HFFc6 (cell line): ENCODE results near the gene C2orf69. TPM values are rescaled to one million over a fixed set of nuclear protein-coding genes. Genes with fewer than 3 reads are reported as not detected.
A peak's percentile ranks its signal among the peaks of the same experiment; 100 is the strongest.

Source experiments
- DNase-seq: peaks from one replicate; pipeline ENCODE4 v3.0.0-alpha.2; 2018
- H3K27ac Mint-ChIP-seq: 2 replicates; pipeline ENCODE4 v1.8.0; 2020; ENCODE audit warnings: mild to moderate bottlenecking, mixed read lengths
- H3K27me3 Mint-ChIP-seq: 2 replicates; pipeline ENCODE4 v1.8.0; 2021; ENCODE audit warnings: mild to moderate bottlenecking, moderate library complexity, mixed read lengths; ENCODE audit not compliant: insufficient read depth
- H3K36me3 Mint-ChIP-seq: 2 replicates; pipeline ENCODE4 v1.8.0; 2021; ENCODE audit warnings: low read depth, mixed read lengths
- H3K4me1 Mint-ChIP-seq: 2 replicates; pipeline ENCODE4 v1.8.0; 2020; ENCODE audit warnings: low read depth, mixed read lengths
- H3K4me3 Mint-ChIP-seq: 2 replicates; pipeline ENCODE4 v1.8.0; 2020; ENCODE audit warnings: mild to moderate bottlenecking, moderate library complexity, mixed read lengths
- H3K9me3 Mint-ChIP-seq: 2 replicates; pipeline ENCODE4 v1.8.0; 2020; ENCODE audit warnings: mild to moderate bottlenecking, mixed read lengths
- total RNA-seq, 6 experiments: library from RNA; stranded (reverse); fragmentation: NEBNext Ultra II Directional; extraction: Animal tissue kit (Norgen Biotek cat#: 25700); gene quantifications; 2 replicates in 1 of 6; 3 replicates in 5 of 6; pipeline ENCODE4 v1.2.3, GENCODE V29; 2021
- TF ChIP-seq, protein P1 (sequence below): fragments of 200-600 bp; sonication (generic); IDR thresholded peaks from 2 replicates; pipeline ENCODE4 v1.5.0; 2021; ENCODE audit warnings: antibody characterized with exemption, mild to moderate bottlenecking

The C2orf69 gene
- total RNA-seq, 6 experiments from 2014 or later, result 11.8 to 15.2 (median 14.4) TPM

DNA sequence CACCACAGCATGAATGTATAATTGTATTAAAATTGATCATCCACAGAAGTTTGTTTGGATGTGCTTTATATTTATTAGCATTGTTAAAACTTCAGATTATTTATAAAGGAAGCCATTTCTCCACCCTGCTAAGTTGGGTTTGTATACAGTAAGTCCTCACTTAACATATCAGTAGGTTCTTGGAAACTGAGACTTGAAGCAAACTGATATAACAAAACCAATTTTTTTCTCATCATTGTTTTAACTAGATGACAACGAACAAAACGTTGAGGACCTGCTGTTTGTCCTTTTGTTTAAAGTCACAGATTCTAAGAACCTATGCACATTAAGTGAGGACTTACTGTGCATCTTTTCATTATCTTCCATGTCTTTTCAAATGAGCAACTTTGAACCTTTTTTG lies 17.1 kb downstream of the C2orf69 start:
- DNase-seq, result no peak
- TF ChIP-seq, protein P1, sequence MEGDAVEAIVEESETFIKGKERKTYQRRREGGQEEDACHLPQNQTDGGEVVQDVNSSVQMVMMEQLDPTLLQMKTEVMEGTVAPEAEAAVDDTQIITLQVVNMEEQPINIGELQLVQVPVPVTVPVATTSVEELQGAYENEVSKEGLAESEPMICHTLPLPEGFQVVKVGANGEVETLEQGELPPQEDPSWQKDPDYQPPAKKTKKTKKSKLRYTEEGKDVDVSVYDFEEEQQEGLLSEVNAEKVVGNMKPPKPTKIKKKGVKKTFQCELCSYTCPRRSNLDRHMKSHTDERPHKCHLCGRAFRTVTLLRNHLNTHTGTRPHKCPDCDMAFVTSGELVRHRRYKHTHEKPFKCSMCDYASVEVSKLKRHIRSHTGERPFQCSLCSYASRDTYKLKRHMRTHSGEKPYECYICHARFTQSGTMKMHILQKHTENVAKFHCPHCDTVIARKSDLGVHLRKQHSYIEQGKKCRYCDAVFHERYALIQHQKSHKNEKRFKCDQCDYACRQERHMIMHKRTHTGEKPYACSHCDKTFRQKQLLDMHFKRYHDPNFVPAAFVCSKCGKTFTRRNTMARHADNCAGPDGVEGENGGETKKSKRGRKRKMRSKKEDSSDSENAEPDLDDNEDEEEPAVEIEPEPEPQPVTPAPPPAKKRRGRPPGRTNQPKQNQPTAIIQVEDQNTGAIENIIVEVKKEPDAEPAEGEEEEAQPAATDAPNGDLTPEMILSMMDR, result no peak
- Mint-ChIP-seq H3K36me3 (peaks cover 32% of the 10 kb centered on the region), H3K27me3 (no peaks in the 10 kb centered on the region; the same call in 1 of the 2 replicates), H3K9me3 (no peaks in the 10 kb centered on the region), H3K27ac (peak overlapping the region; percentile 40; the same call in 1 of the 2 replicates), H3K4me3 (no peak overlapping the region), H3K4me1 (peaks cover 31% of the 10 kb centered on the region)

DNA sequence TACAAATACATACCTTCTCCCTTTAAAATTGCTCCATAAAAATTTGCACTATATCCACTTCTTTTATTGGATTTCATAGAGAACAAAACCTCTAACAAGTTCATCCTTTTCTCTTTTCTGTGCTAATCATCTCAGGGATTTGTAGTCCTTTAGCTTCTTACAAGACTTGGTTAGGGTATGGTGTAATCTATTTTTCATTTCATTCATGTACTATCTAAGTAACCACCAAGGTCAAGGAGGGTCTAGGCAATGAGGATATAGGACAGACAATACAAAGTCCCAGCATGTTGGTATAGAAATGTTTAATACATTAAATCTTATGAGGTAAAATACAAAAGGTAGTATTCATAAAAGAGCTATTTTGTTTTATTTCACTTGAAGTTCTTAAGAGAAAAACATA lies 17.5 kb downstream of the C2orf69 start:
- Mint-ChIP-seq H3K4me1 (peaks cover 32% of the 10 kb centered on the region), H3K27me3 (no peaks in the 10 kb centered on the region; the same call in 1 of the 2 replicates), H3K36me3 (peaks cover 32% of the 10 kb centered on the region), H3K27ac (no peak overlapping the region), H3K9me3 (no peaks in the 10 kb centered on the region), H3K4me3 (no peak overlapping the region)
- no peak for DNase-seq
- TF ChIP-seq, protein P1, result no peak

DNA sequence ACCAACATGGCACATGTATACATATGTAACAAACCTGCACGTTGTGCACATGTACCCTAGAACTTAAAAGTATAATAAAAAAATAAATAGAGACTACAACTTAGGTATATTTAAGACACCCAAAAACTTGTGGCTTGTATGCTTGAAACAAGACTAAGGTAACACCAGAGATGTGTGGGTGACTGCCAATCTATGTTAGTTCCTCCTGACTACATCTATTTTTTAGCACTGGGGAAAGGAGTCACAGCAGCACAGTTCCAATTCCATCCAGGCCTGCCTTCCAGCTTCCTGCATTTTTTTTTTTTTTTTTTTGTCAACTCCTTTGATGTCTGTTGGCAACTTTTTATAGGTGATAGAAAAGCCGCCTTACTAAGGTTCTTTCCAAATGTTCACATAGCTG lies 18.2 kb downstream of the C2orf69 start:
- Mint-ChIP-seq H3K9me3 (no peaks in the 10 kb centered on the region), H3K27me3 (no peaks in the 10 kb centered on the region; the same call in 1 of the 2 replicates), H3K4me3 (no peak overlapping the region), H3K36me3 (peaks cover 28% of the 10 kb centered on the region), H3K27ac (no peak overlapping the region; the same call in 1 of the 2 replicates), H3K4me1 (peaks cover 32% of the 10 kb centered on the region)
- TF ChIP-seq, protein P1, result no peak
- DNase-seq, result no peak

DNA sequence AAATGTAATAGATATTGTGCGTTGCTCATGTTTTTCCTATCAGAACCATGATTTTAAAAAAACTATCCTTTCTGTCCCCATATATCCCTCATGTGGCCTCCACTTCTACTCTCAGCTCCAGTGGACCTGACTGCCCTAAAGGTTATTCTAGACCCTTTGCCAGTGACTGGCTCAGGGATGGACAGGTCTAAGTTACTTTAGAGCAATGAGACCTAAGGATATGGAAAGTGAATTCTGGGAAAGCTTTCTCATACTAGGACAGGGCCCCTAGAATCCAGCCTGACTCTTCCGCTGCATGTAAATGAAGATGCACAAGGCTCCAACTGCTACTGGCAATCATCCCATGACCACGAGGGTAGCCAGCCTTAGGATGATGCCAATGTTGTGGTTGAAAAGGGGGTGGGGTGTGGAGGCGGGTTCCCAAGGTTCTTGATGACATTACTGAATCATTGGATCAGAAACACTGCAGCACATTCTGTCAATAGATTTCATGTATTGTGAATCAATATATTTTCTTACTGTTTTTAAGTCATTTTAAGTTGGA lies 21.3 kb downstream of the C2orf69 start:
- TF ChIP-seq, protein P1, result no peak
- H3K36me3 Mint-ChIP-seq, result peaks cover 18% of the 10 kb centered on the region
- peaks cover 14% of the 10 kb centered on the region for H3K4me1 Mint-ChIP-seq
- no peak overlapping the region for H3K4me3 Mint-ChIP-seq
- H3K27me3 Mint-ChIP-seq, result no peaks in the 10 kb centered on the region; the same call in 1 of the 2 replicates
- no peaks in the 10 kb centered on the region for H3K9me3 Mint-ChIP-seq
- H3K27ac Mint-ChIP-seq, result no peak overlapping the region
- no peak for DNase-seq

DNA sequence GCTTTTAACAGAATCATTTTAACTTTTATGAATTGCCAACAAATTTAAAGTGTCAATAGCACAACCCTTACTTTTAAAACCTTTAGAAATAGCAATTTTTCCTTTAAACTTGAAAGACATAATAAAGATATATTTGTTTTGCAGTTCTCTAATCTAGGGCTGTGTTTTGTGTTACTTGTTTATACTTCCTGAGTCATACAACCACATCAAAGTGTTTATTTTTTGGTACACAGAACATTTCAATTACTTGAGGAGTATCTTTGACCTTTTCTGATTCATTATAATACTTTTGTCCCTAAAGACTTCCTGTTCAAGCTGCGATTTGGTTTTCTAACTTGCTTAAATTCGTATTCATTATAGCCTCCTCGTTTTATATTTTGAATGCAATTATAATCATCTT lies 22.4 kb downstream of the C2orf69 start:
- Mint-ChIP-seq H3K4me3 (no peak overlapping the region), H3K4me1 (peaks cover 14% of the 10 kb centered on the region), H3K9me3 (no peaks in the 10 kb centered on the region), H3K27ac (no peak overlapping the region), H3K36me3 (peaks cover 18% of the 10 kb centered on the region), H3K27me3 (no peaks in the 10 kb centered on the region; the same call in 1 of the 2 replicates)
- peak; percentile 21 for DNase-seq
- TF ChIP-seq, protein P1, result no peak
